Endodermal cell (in vitro differentiated cells): ENCODE results near the gene SIRT3. TPM values are rescaled to one million over a fixed set of nuclear protein-coding genes. Genes with fewer than 3 reads are reported as not detected.

Experiments
- DNase-seq: peaks from one replicate; pipeline ENCODE4 v3.0.0-alpha.2; 2017
- H3K27ac ChIP-seq: 2 replicates; pipeline ENCODE4 v1.5.1; 2013; ENCODE audit warnings: mild to moderate bottlenecking, low read depth, low read length, moderate library complexity
- H3K27me3 ChIP-seq: 2 replicates; pipeline ENCODE4 v1.6.1; 2013; ENCODE audit warnings: mild to moderate bottlenecking, low read length, moderate library complexity; ENCODE audit not compliant: insufficient read depth, control insufficient read depth, poor library complexity, severe bottlenecking
- H3K36me3 ChIP-seq: 2 replicates; pipeline ENCODE4 v1.7.0; 2013; ENCODE audit warnings: mild to moderate bottlenecking, low read length, moderate library complexity; ENCODE audit not compliant: control insufficient read depth, insufficient read depth
- H3K4me1 ChIP-seq: one replicate; pipeline ENCODE4 v1.7.0; 2013; ENCODE audit warnings: low read length; ENCODE audit not compliant: control insufficient read depth, insufficient read depth
- H3K4me3 ChIP-seq: 2 replicates; pipeline ENCODE4 v1.5.1; 2013; ENCODE audit warnings: mild to moderate bottlenecking, low read length, moderate library complexity
- H3K9ac ChIP-seq: 2 replicates; pipeline ENCODE4 v1.6.1; 2013; ENCODE audit warnings: mild to moderate bottlenecking, low read length, moderate library complexity; ENCODE audit not compliant: poor library complexity, severe bottlenecking; ENCODE audit errors: extremely low read depth
- H3K9me3 ChIP-seq: 2 replicates; pipeline ENCODE4 v1.6.1; 2013; ENCODE audit warnings: mild to moderate bottlenecking, low read length, moderate library complexity; ENCODE audit not compliant: control insufficient read depth
- H3K27ac Mint-ChIP-seq: 2 replicates; pipeline ENCODE4 v1.8.0; 2020; ENCODE audit warnings: mixed read lengths
- H3K27me3 Mint-ChIP-seq: 2 replicates; pipeline ENCODE4 v1.8.0; 2021; ENCODE audit warnings: mild to moderate bottlenecking, mixed read lengths; ENCODE audit not compliant: insufficient read depth
- H3K36me3 Mint-ChIP-seq: 2 replicates; pipeline ENCODE4 v1.8.0; 2020; ENCODE audit warnings: low read depth, mixed read lengths
- H3K4me1 Mint-ChIP-seq: 2 replicates; pipeline ENCODE4 v1.8.0; 2020; ENCODE audit warnings: mixed read lengths
- H3K4me3 Mint-ChIP-seq: 2 replicates; pipeline ENCODE4 v1.8.0; 2020; ENCODE audit warnings: mild to moderate bottlenecking, moderate library complexity, mixed read lengths
- H3K9me3 Mint-ChIP-seq: 2 replicates; pipeline ENCODE4 v1.8.0; 2020; ENCODE audit warnings: mild to moderate bottlenecking, mixed read lengths
- CTCF ChIP-seq: fragments of 200-600 bp; sonication (generic); conservative IDR thresholded peaks from 2 replicates; pipeline ENCODE4 v1.5.0; 2021; ENCODE audit warnings: antibody characterized with exemption, mild to moderate bottlenecking
- WGBS, 2 experiments: methylation state at CpG; one replicate each; pipeline versions ENCODE4 v1.1.5 to v1.1.7; 2013; ENCODE audit warnings: missing lambda C conversion rate in 2 of 2, mixed read lengths in 1 of 2; ENCODE audit not compliant: insufficient coverage in 1 of 2, insufficient read length in 1 of 2; 5-methylcytosine and 5-hydroxymethylcytosine counted together
- total RNA-seq, 2 donors: library from RNA; stranded (reverse); fragmentation: NEBNext Ultra II Directional in 1 of 2; extraction: Animal tissue kit (Norgen Biotek cat#: 25700) in 1 of 2; gene quantifications; 2 replicates in 1 of 2; 3 replicates in 1 of 2; pipeline ENCODE4 v1.2.1, GENCODE V29; 2021

Gene SIRT3
- total RNA-seq, 2 donors from 2014 or later = 18.1 to 28.6 TPM

- WGBS, 2 experiments = 93 to 94% methylated on average over 17 to 20 of the region's 20 CpGs
- Histone ChIP-seq H3K9ac (no peak overlapping the region), H3K9me3 (no peaks in the 10 kb centered on the region), H3K27me3 (no peaks in the 10 kb centered on the region), H3K4me3 (no peak overlapping the region), H3K27ac (no peak overlapping the region), H3K36me3 (no peaks in the 10 kb centered on the region), H3K4me1 (peaks cover 3% of the 10 kb centered on the region)
- Mint-ChIP-seq H3K4me3 (no peak overlapping the region), H3K9me3 (no peaks in the 10 kb centered on the region), H3K27me3 (peaks cover 2% of the 10 kb centered on the region), H3K4me1 (peaks cover 4% of the 10 kb centered on the region), H3K36me3 (peaks cover 20% of the 10 kb centered on the region), H3K27ac (no peak overlapping the region)
- TF ChIP-seq CTCF = no peak
- peak; percentile 30 for DNase-seq
Measured at GRCh38 chr11:232783-233565, 3.2 kb downstream of the SIRT3 start.

- 96% methylated on average over 8 to 10 of the region's 10 CpGs for WGBS, 2 experiments
- Mint-ChIP-seq H3K9me3 (no peaks in the 10 kb centered on the region), H3K36me3 (peaks cover 22% of the 10 kb centered on the region), H3K27ac (no peak overlapping the region), H3K4me3 (no peak overlapping the region), H3K27me3 (peaks cover 2% of the 10 kb centered on the region), H3K4me1 (no peaks in the 10 kb centered on the region)
- no peak for DNase-seq
- no peak overlapping the region for H3K9ac ChIP-seq
- no peaks in the 10 kb centered on the region for H3K9me3 ChIP-seq
- no peak overlapping the region for H3K4me3 ChIP-seq
- H3K4me1 ChIP-seq = peaks cover 3% of the 10 kb centered on the region
- H3K36me3 ChIP-seq = no peaks in the 10 kb centered on the region
- TF ChIP-seq CTCF = no peak
- H3K27ac ChIP-seq = no peak overlapping the region
- H3K27me3 ChIP-seq = no peaks in the 10 kb centered on the region
Measured at GRCh38 chr11:230431-230830, 5.7 kb downstream of the SIRT3 start.

GRCh38 chr11:227824-228379, 8.2 kb downstream of the SIRT3 start:
- peak; percentile 5 for DNase-seq
- H3K4me3 ChIP-seq = no peak overlapping the region
- Mint-ChIP-seq H3K4me1 (no peaks in the 10 kb centered on the region), H3K27me3 (no peaks in the 10 kb centered on the region), H3K4me3 (no peak overlapping the region), H3K36me3 (peaks cover 25% of the 10 kb centered on the region), H3K9me3 (no peaks in the 10 kb centered on the region), H3K27ac (no peak overlapping the region)
- TF ChIP-seq CTCF = no peak
- peaks cover 3% of the 10 kb centered on the region for H3K36me3 ChIP-seq
- no peaks in the 10 kb centered on the region for H3K9me3 ChIP-seq
- H3K9ac ChIP-seq = no peak overlapping the region
- H3K27ac ChIP-seq = no peak overlapping the region
- peaks cover 3% of the 10 kb centered on the region for H3K4me1 ChIP-seq
- H3K27me3 ChIP-seq = no peaks in the 10 kb centered on the region
- 91 to 93% methylated on average over 3 to 6 of the region's 6 CpGs for WGBS, 2 experiments
